GM23338 (cell line): Measurements from ENCODE around the gene CYP11A1. TPM values are rescaled to one million over a fixed set of nuclear protein-coding genes. Genes with fewer than 3 reads are reported as not detected.

ENCODE experiments used
- ATAC-seq: fragments of 200-7000 bp; cut with Tn5 transposase; 3 replicates; pipeline ENCODE4 v1.9.1; 2020
- DNase-seq: peaks from one replicate; pipeline ENCODE4 v3.0.0-alpha.2; 2015; ENCODE audit warnings: low spot score
- H2AFZ ChIP-seq: fragments of 200-600 bp; sonication (generic); 2 replicates; pipeline ENCODE4 v1.8.0; 2016; ENCODE audit warnings: antibody characterized with exemption, mild to moderate bottlenecking, moderate library complexity
- H3F3A ChIP-seq: fragments of 200-600 bp; sonication (generic); replicated peaks from 2 replicates; pipeline ENCODE4 v1.8.0; 2017; ENCODE audit warnings: antibody characterized with exemption, mixed run types, low read depth
- H3K27ac ChIP-seq: fragments of 200-600 bp; sonication (generic); 2 replicates; pipeline ENCODE4 v1.6.1; 2016; ENCODE audit warnings: low read depth
- H3K27me3 ChIP-seq: fragments of 200-600 bp; sonication (generic); 2 replicates; pipeline ENCODE4 v1.8.0; 2016; ENCODE audit warnings: mild to moderate bottlenecking, mixed run types, moderate library complexity; ENCODE audit not compliant: insufficient read depth
- H3K36me3 ChIP-seq: fragments of 200-600 bp; sonication (generic); 2 replicates; pipeline ENCODE4 v1.8.0; 2016; ENCODE audit warnings: mild to moderate bottlenecking; ENCODE audit not compliant: insufficient read depth
- H3K4me1 ChIP-seq: fragments of 200-600 bp; sonication (generic); 2 replicates; pipeline ENCODE4 v1.8.0; 2016; ENCODE audit warnings: mild to moderate bottlenecking, moderate library complexity; ENCODE audit not compliant: insufficient read depth
- H3K4me2 ChIP-seq: fragments of 200-600 bp; sonication (generic); 2 replicates; pipeline ENCODE4 v1.7.1; 2017; ENCODE audit warnings: mixed run types
- H3K4me3 ChIP-seq: fragments of 200-600 bp; sonication (generic); 2 replicates; pipeline ENCODE4 v1.6.1; 2016; ENCODE audit warnings: mixed run types
- H3K79me2 ChIP-seq: fragments of 200-600 bp; sonication (generic); replicated peaks from 2 replicates; pipeline ENCODE4 v1.8.0; 2017; ENCODE audit warnings: mild to moderate bottlenecking; ENCODE audit not compliant: insufficient read depth
- H3K9me2 ChIP-seq: fragments of 200-600 bp; sonication (generic); 2 replicates; pipeline ENCODE4 v1.8.0; 2017; ENCODE audit not compliant: insufficient read depth
- H4K20me1 ChIP-seq: fragments of 200-600 bp; sonication (generic); replicated peaks from 2 replicates; pipeline ENCODE4 v1.8.0; 2017; ENCODE audit warnings: mild to moderate bottlenecking; ENCODE audit not compliant: insufficient read depth
- H3K27ac Mint-ChIP-seq: 2 replicates; pipeline ENCODE4 v1.8.0; 2020; ENCODE audit warnings: inconsistent platforms, mild to moderate bottlenecking, moderate library complexity, mixed read lengths
- H3K27me3 Mint-ChIP-seq: 3 replicates; pipeline ENCODE4 v1.8.0; 2022; ENCODE audit warnings: low read depth, mild to moderate bottlenecking, moderate library complexity, mixed read lengths, inconsistent platforms; ENCODE audit not compliant: insufficient read depth, poor library complexity
- H3K36me3 Mint-ChIP-seq: 3 replicates; pipeline ENCODE4 v1.8.0; 2021; ENCODE audit warnings: low read depth, mild to moderate bottlenecking, inconsistent platforms, moderate library complexity, mixed read lengths
- H3K4me1 Mint-ChIP-seq: 3 replicates; pipeline ENCODE4 v1.8.0; 2020; ENCODE audit warnings: mild to moderate bottlenecking, inconsistent platforms, mixed read lengths
- H3K4me3 Mint-ChIP-seq: 3 replicates; pipeline ENCODE4 v1.8.0; 2021; ENCODE audit warnings: moderate library complexity, mild to moderate bottlenecking, inconsistent platforms, mixed read lengths
- H3K9me3 Mint-ChIP-seq: 3 replicates; pipeline ENCODE4 v1.8.0; 2020; ENCODE audit warnings: moderate library complexity, mild to moderate bottlenecking, inconsistent platforms, mixed read lengths
- CREB1 ChIP-seq: fragments of 250-450 bp; sonication (Bioruptor Pico); IDR thresholded peaks from 2 replicates; pipeline ENCODE4 v1.5.0; 2020; ENCODE audit warnings: low read depth, mild to moderate bottlenecking, moderate library complexity
- EZH2phosphoT487 ChIP-seq: fragments of 200-600 bp; sonication (generic); IDR thresholded peaks from one replicate; pipeline ENCODE4 v1.8.1; 2018; ENCODE audit warnings: antibody characterized with exemption; ENCODE audit not compliant: unreplicated experiment
- JUNB ChIP-seq: IDR thresholded peaks from one replicate; pipeline ENCODE4 v1.6.1; 2016; ENCODE audit warnings: antibody characterized with exemption; ENCODE audit not compliant: unreplicated experiment
- NANOG ChIP-seq: IDR thresholded peaks from 2 replicates; pipeline ENCODE4 v1.6.1; 2016; ENCODE audit warnings: antibody characterized with exemption, borderline replicate concordance
- ZNF331 ChIP-seq: fragments of 250-450 bp; sonication (Bioruptor Pico); IDR thresholded peaks from 2 replicates; pipeline ENCODE4 v1.5.0; 2020; ENCODE audit warnings: low read depth, mild to moderate bottlenecking, moderate library complexity
- polyA plus RNA-seq: library from polyadenylated mRNA; unstranded; fragments of >200 nt; fragmentation: Nextera tagmentation; extraction: Ambion mirVana; gene quantifications from 2 replicates; pipeline ENCODE4 v1.2.1, GENCODE V29; 2016
- total RNA-seq: library from RNA; depleted of rRNA; stranded (reverse); fragments of >200 nt; shearing (Covaris generic); gene quantifications from 2 replicates; pipeline ENCODE4 v1.2.3, GENCODE V29; 2014
- TF ChIP-seq, protein P1 (sequence below), 2 experiments: fragments of 200-600 bp in 1 of 2; sonication (generic) in 1 of 2; conservative IDR thresholded peaks; 2 replicates each; pipeline versions ENCODE4 v1.5.1 to v1.6.1; 2016 to 2017; ENCODE audit warnings: antibody characterized with exemption in 2 of 2, low read depth in 2 of 2, mild to moderate bottlenecking in 2 of 2, moderate library complexity in 1 of 2
- TF ChIP-seq, protein P2 (sequence below): IDR thresholded peaks from one replicate; pipeline ENCODE4 v1.6.1; 2018; ENCODE audit warnings: antibody characterized with exemption; ENCODE audit not compliant: unreplicated experiment
- TF ChIP-seq, protein P3 (sequence below): fragments of 250-450 bp; sonication (Bioruptor Pico); IDR thresholded peaks from 2 replicates; pipeline ENCODE4 v1.5.0; 2020; ENCODE audit warnings: mild to moderate bottlenecking, moderate library complexity
- TF ChIP-seq, protein P4 (sequence below): IDR thresholded peaks from 2 replicates; pipeline ENCODE4 v1.6.1; 2016; ENCODE audit warnings: antibody characterized with exemption

The CYP11A1 gene
- total and polyA plus RNA-seq, 2 experiments from 2014 or later = 1.2 to 1.7 TPM

DNA sequence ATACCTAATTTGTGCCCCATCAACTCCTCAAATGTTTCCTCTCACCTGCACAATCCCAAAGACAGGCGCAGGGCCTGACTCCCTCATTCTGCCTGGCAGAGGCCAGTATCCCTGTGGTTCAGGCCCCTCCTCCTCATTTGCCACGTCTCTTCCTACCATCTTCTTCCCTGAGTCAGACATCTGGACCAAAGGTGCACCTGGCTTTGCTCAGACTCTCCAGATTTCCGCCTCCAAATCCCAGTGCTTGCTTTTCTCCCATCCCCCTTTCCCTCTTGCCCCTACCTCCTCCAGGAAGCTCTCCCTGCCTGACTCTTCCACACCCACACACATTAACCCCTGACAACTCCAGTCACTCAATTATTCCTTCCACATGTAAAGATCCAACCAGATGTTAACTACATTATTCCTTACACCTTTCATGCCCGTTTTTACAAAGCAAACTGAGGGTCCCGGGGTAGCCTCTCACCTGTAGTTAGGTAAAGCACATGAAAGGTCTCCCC lies 46.7 kb upstream of the CYP11A1 start:
- TF ChIP-seq EZH2phosphoT487 (no peak), JUNB (no peak), NANOG (no peak), CREB1 (CRISPR knock-in tag) (no peak), ZNF331 (CRISPR knock-in tag) (no peak)
- TF ChIP-seq, protein P1, sequence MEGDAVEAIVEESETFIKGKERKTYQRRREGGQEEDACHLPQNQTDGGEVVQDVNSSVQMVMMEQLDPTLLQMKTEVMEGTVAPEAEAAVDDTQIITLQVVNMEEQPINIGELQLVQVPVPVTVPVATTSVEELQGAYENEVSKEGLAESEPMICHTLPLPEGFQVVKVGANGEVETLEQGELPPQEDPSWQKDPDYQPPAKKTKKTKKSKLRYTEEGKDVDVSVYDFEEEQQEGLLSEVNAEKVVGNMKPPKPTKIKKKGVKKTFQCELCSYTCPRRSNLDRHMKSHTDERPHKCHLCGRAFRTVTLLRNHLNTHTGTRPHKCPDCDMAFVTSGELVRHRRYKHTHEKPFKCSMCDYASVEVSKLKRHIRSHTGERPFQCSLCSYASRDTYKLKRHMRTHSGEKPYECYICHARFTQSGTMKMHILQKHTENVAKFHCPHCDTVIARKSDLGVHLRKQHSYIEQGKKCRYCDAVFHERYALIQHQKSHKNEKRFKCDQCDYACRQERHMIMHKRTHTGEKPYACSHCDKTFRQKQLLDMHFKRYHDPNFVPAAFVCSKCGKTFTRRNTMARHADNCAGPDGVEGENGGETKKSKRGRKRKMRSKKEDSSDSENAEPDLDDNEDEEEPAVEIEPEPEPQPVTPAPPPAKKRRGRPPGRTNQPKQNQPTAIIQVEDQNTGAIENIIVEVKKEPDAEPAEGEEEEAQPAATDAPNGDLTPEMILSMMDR (conservative IDR thresholded peaks at IDR 0.05; ENCODE audit: low read depth in 2 of 2) = no peak
- TF ChIP-seq, protein P2, sequence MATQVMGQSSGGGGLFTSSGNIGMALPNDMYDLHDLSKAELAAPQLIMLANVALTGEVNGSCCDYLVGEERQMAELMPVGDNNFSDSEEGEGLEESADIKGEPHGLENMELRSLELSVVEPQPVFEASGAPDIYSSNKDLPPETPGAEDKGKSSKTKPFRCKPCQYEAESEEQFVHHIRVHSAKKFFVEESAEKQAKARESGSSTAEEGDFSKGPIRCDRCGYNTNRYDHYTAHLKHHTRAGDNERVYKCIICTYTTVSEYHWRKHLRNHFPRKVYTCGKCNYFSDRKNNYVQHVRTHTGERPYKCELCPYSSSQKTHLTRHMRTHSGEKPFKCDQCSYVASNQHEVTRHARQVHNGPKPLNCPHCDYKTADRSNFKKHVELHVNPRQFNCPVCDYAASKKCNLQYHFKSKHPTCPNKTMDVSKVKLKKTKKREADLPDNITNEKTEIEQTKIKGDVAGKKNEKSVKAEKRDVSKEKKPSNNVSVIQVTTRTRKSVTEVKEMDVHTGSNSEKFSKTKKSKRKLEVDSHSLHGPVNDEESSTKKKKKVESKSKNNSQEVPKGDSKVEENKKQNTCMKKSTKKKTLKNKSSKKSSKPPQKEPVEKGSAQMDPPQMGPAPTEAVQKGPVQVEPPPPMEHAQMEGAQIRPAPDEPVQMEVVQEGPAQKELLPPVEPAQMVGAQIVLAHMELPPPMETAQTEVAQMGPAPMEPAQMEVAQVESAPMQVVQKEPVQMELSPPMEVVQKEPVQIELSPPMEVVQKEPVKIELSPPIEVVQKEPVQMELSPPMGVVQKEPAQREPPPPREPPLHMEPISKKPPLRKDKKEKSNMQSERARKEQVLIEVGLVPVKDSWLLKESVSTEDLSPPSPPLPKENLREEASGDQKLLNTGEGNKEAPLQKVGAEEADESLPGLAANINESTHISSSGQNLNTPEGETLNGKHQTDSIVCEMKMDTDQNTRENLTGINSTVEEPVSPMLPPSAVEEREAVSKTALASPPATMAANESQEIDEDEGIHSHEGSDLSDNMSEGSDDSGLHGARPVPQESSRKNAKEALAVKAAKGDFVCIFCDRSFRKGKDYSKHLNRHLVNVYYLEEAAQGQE = no peak
- TF ChIP-seq, protein P3, sequence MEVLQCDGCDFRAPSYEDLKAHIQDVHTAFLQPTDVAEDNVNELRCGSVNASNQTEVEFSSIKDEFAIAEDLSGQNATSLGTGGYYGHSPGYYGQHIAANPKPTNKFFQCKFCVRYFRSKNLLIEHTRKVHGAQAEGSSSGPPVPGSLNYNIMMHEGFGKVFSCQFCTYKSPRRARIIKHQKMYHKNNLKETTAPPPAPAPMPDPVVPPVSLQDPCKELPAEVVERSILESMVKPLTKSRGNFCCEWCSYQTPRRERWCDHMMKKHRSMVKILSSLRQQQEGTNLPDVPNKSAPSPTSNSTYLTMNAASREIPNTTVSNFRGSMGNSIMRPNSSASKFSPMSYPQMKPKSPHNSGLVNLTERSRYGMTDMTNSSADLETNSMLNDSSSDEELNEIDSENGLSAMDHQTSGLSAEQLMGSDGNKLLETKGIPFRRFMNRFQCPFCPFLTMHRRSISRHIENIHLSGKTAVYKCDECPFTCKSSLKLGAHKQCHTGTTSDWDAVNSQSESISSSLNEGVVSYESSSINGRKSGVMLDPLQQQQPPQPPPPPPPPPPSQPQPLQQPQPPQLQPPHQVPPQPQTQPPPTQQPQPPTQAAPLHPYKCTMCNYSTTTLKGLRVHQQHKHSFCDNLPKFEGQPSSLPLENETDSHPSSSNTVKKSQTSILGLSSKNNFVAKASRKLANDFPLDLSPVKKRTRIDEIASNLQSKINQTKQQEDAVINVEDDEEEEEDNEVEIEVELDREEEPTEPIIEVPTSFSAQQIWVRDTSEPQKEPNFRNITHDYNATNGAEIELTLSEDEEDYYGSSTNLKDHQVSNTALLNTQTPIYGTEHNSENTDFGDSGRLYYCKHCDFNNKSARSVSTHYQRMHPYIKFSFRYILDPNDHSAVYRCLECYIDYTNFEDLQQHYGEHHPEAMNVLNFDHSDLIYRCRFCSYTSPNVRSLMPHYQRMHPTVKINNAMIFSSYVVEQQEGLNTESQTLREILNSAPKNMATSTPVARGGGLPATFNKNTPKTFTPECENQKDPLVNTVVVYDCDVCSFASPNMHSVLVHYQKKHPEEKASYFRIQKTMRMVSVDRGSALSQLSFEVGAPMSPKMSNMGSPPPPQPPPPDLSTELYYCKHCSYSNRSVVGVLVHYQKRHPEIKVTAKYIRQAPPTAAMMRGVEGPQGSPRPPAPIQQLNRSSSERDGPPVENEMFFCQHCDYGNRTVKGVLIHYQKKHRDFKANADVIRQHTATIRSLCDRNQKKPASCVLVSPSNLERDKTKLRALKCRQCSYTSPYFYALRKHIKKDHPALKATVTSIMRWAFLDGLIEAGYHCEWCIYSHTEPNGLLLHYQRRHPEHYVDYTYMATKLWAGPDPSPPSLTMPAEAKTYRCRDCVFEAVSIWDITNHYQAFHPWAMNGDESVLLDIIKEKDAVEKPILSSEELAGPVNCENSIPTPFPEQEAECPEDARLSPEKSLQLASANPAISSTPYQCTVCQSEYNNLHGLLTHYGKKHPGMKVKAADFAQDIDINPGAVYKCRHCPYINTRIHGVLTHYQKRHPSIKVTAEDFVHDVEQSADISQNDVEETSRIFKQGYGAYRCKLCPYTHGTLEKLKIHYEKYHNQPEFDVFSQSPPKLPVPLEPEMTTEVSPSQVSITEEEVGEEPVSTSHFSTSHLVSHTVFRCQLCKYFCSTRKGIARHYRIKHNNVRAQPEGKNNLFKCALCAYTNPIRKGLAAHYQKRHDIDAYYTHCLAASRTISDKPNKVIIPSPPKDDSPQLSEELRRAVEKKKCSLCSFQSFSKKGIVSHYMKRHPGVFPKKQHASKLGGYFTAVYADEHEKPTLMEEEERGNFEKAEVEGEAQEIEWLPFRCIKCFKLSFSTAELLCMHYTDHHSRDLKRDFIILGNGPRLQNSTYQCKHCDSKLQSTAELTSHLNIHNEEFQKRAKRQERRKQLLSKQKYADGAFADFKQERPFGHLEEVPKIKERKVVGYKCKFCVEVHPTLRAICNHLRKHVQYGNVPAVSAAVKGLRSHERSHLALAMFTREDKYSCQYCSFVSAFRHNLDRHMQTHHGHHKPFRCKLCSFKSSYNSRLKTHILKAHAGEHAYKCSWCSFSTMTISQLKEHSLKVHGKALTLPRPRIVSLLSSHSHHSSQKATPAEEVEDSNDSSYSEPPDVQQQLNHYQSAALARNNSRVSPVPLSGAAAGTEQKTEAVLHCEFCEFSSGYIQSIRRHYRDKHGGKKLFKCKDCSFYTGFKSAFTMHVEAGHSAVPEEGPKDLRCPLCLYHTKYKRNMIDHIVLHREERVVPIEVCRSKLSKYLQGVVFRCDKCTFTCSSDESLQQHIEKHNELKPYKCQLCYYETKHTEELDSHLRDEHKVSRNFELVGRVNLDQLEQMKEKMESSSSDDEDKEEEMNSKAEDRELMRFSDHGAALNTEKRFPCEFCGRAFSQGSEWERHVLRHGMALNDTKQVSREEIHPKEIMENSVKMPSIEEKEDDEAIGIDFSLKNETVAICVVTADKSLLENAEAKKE = no peak
- TF ChIP-seq, protein P4, sequence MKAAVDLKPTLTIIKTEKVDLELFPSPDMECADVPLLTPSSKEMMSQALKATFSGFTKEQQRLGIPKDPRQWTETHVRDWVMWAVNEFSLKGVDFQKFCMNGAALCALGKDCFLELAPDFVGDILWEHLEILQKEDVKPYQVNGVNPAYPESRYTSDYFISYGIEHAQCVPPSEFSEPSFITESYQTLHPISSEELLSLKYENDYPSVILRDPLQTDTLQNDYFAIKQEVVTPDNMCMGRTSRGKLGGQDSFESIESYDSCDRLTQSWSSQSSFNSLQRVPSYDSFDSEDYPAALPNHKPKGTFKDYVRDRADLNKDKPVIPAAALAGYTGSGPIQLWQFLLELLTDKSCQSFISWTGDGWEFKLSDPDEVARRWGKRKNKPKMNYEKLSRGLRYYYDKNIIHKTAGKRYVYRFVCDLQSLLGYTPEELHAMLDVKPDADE = no peak
- Histone ChIP-seq H2AFZ (no peak overlapping the region), H3K27ac (no peak overlapping the region), H4K20me1 (no peaks in the 10 kb centered on the region; the same call in 1 of the 2 replicates), H3K79me2 (no peaks in the 10 kb centered on the region), H3F3A (no peaks in the 10 kb centered on the region), H3K4me3 (no peak overlapping the region), H3K4me1 (no peaks in the 10 kb centered on the region), H3K4me2 (no peak overlapping the region), H3K9me2 (no peaks in the 10 kb centered on the region), H3K36me3 (no peaks in the 10 kb centered on the region), H3K27me3 (no peaks in the 10 kb centered on the region)
- Mint-ChIP-seq H3K27me3 (peaks cover 3% of the 10 kb centered on the region), H3K9me3 (no peaks in the 10 kb centered on the region; the same call in 2 of the 3 replicates), H3K27ac (no peak overlapping the region), H3K36me3 (peaks cover 10% of the 10 kb centered on the region), H3K4me1 (no peaks in the 10 kb centered on the region), H3K4me3 (no peak overlapping the region; the same call in 2 of the 3 replicates)
- ATAC-seq = no peak
- DNase-seq = no peak
